Measurements from ENCODE around the gene SOD2.

Gene SOD2

GRCh38 chr6:159686703-159687102 lies 6.3 kb downstream of the SOD2 start:
- DNase-seq (ENCODE audit: low read depth, low spot score): no peak
- CTCF ChIA-PET: interaction anchor here (0.9 kb wide), 1 partner anchor 104 kb away, joined by 3 read pairs; the partner anchor contains the start of gene MRPL18
- POLR2A ChIA-PET: no interaction called here
- no peak overlapping the region for H3K4me3 ChIP-seq (ENCODE audit: low read depth, low read length)
- TF ChIP-seq CTCF (IDR thresholded peaks at IDR 0.05; ENCODE audit: insufficient read depth, low read length, missing control alignments): no peak

GRCh38 chr6:159686040-159686439 lies 7.0 kb downstream of the SOD2 start:
- no peak for DNase-seq (ENCODE audit: low read depth, low spot score)
- no peak overlapping the region for H3K4me3 ChIP-seq (ENCODE audit: low read depth, low read length)
- ChIA-PET CTCF (interaction anchor here (0.8 to 1.0 kb wide), 2 partner anchors 32 to 96 kb away, joined by 3 to 4 read pairs; no protein-coding TSS in a partner anchor), POLR2A (no interaction called here)
- TF ChIP-seq CTCF (IDR thresholded peaks at IDR 0.05; ENCODE audit: insufficient read depth, low read length, missing control alignments): no peak

- ChIA-PET CTCF (interaction anchor here (3.9 kb wide), 1 partner anchor 29 kb away, joined by 14 read pairs; no protein-coding TSS in a partner anchor), POLR2A (no interaction called here)
- no peak overlapping the region for H3K4me3 ChIP-seq (ENCODE audit: low read depth, low read length)
- no peak for DNase-seq (ENCODE audit: low read depth, low spot score)
- TF ChIP-seq CTCF (IDR thresholded peaks at IDR 0.05; ENCODE audit: insufficient read depth, low read length, missing control alignments): no peak
Measured at GRCh38 chr6:159684013-159684304, 9.1 kb downstream of the SOD2 start.

- H3K4me3 ChIP-seq (ENCODE audit: low read depth, low read length): no peak overlapping the region
- no peak for DNase-seq (ENCODE audit: low read depth, low spot score)
- no peak for TF ChIP-seq CTCF (IDR thresholded peaks at IDR 0.05; ENCODE audit: insufficient read depth, low read length, missing control alignments)
- POLR2A ChIA-PET: interaction anchor here (0.5 kb wide), 1 partner anchor 20 kb away, joined by 6 read pairs; no protein-coding TSS in a partner anchor
- CTCF ChIA-PET: interaction anchor here (3.0 to 3.9 kb wide), 2 partner anchors 9 to 28 kb away, joined by 14 to 22 read pairs; no protein-coding TSS in a partner anchor
Measured at GRCh38 chr6:159682810-159683209, 10.2 kb downstream of the SOD2 start.

- CTCF ChIA-PET: interaction anchor here (1.8 to 3.9 kb wide), 3 partner anchors 9 to 430 kb away, joined by 4 to 22 read pairs (median 14); no protein-coding TSS in a partner anchor
- no peak for TF ChIP-seq CTCF (IDR thresholded peaks at IDR 0.05; ENCODE audit: insufficient read depth, low read length, missing control alignments)
- POLR2A ChIA-PET: interaction anchor here (0.5 kb wide), 1 partner anchor 20 kb away, joined by 6 read pairs; no protein-coding TSS in a partner anchor
- no peak overlapping the region for H3K4me3 ChIP-seq (ENCODE audit: low read depth, low read length)
- DNase-seq (ENCODE audit: low read depth, low spot score): no peak
Measured at GRCh38 chr6:159682295-159682694, 10.7 kb downstream of the SOD2 start.

GRCh38 chr6:159681191-159681880 lies 11.7 kb downstream of the SOD2 start:
- ChIA-PET POLR2A (no interaction called here), CTCF (interaction anchor here (0.7 to 3.9 kb wide), 5 partner anchors 10 to 511 kb away, joined by 3 to 22 read pairs (median 4); no protein-coding TSS in a partner anchor)
- no peak for TF ChIP-seq CTCF (IDR thresholded peaks at IDR 0.05; ENCODE audit: insufficient read depth, low read length, missing control alignments)
- DNase-seq (ENCODE audit: low read depth, low spot score): no peak
- H3K4me3 ChIP-seq (ENCODE audit: low read depth, low read length): no peak overlapping the region
